Brain microvascular endothelial cell (primary cell): ENCODE data around the gene SPTLC1.

Experiments
- DNase-seq: peaks from one replicate; pipeline ENCODE4 v3.0.0-alpha.2; 2020
- H3K27ac ChIP-seq: fragments of 250-450 bp; sonication (Bioruptor Pico); 2 replicates; pipeline ENCODE4 v1.5.1; 2020; ENCODE audit warnings: mild to moderate bottlenecking, moderate library complexity
- H3K27me3 ChIP-seq: fragments of 250-450 bp; sonication (Bioruptor Pico); replicated peaks from 2 replicates; pipeline ENCODE4 v1.5.1; 2020; ENCODE audit warnings: mild to moderate bottlenecking
- H3K36me3 ChIP-seq: fragments of 250-450 bp; sonication (Bioruptor Pico); replicated peaks from 2 replicates; pipeline ENCODE4 v1.5.1; 2020; ENCODE audit warnings: mild to moderate bottlenecking
- H3K4me3 ChIP-seq: 2 replicates; pipeline ENCODE4 v1.5.1; 2011; ENCODE audit warnings: low read depth, mild to moderate bottlenecking, control low read depth, low read length, moderate library complexity
- in situ Hi-C: cut with HindIII; loops from 2 replicates; pipeline ENCODE4 v1.10.0; 2017; ENCODE audit warnings: low sequenced_read_pairs, low pct_ligation_motif_present
- TF ChIP-seq, protein P1 (sequence below): IDR thresholded peaks from 2 replicates; pipeline ENCODE4 v1.5.1; 2011; ENCODE audit warnings: low read depth, mild to moderate bottlenecking, moderate library complexity, low read length, control low read depth, inconsistent platforms; ENCODE audit errors: missing control alignments

SPTLC1 gene

GRCh38 chr9:91992461-91993041 lies 122.7 kb downstream of the SPTLC1 start:
- Histone ChIP-seq H3K4me3 (no peak overlapping the region), H3K36me3 (no peaks in the 10 kb centered on the region), H3K27me3 (no peaks in the 10 kb centered on the region), H3K27ac (no peak overlapping the region)
- TF ChIP-seq, protein P1, sequence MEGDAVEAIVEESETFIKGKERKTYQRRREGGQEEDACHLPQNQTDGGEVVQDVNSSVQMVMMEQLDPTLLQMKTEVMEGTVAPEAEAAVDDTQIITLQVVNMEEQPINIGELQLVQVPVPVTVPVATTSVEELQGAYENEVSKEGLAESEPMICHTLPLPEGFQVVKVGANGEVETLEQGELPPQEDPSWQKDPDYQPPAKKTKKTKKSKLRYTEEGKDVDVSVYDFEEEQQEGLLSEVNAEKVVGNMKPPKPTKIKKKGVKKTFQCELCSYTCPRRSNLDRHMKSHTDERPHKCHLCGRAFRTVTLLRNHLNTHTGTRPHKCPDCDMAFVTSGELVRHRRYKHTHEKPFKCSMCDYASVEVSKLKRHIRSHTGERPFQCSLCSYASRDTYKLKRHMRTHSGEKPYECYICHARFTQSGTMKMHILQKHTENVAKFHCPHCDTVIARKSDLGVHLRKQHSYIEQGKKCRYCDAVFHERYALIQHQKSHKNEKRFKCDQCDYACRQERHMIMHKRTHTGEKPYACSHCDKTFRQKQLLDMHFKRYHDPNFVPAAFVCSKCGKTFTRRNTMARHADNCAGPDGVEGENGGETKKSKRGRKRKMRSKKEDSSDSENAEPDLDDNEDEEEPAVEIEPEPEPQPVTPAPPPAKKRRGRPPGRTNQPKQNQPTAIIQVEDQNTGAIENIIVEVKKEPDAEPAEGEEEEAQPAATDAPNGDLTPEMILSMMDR: no peak
- in situ Hi-C loops: no loop called here
- DNase-seq: peak; percentile 19

DNA sequence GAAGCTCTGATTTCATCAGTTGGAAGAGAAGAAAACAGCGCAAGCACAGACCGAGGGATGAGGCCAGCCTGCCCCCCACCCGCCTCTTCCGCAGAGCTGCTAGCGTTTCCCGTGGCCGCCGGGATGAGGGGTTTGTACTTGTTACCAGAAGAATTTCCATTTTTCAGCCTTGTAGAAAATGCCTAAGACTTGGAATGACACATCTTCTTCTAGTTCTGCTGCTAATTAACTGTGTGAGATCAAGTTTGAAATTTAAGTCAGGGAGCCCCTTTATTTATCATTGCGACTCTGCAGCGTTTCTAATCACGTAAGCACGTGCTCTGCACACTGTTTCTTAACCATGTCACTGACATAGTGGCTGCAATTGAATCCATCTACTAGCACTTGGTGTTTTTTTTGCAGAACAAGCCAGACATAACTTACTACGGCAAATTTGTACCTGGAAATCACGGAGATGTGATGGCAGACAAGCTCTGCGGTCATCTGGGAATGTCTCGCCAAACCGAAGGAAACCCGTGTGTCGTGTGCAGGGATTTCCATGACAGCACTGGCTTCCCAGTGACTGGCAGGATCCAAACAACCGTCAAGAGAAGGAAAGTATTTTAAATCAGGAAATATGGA lies 123.4 kb downstream of the SPTLC1 start:
- H3K36me3 ChIP-seq: no peaks in the 10 kb centered on the region

DNA sequence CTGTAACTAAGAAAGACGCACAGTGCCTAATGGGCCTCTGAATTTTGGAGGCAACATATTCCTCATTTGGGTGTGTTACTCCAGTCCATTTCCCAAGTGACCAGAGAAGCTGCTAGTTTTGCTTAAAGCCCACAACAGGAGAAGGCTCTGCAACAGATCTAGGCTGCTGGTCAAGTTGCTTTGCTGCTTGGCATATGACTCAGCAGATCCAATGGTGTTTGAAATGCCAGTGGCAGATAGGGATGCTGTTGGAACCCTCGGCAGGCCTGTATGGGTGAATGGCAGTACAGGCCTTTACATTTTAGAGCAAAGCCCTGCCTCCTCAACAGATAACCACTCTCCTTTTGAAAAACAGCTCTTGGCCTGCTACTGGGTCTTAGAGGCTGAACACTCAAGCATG lies 129.0 kb downstream of the SPTLC1 start:
- in situ Hi-C loops: no loop called here
- Histone ChIP-seq H3K27me3 (no peaks in the 10 kb centered on the region), H3K36me3 (no peaks in the 10 kb centered on the region), H3K27ac (no peak overlapping the region), H3K4me3 (no peak overlapping the region)
- no peak for DNase-seq
- TF ChIP-seq, protein P1: no peak

More for the DNA sequence above, 123.4 kb downstream of the SPTLC1 start:
- Histone ChIP-seq H3K27me3 (no peaks in the 10 kb centered on the region), H3K27ac (no peak overlapping the region), H3K4me3 (no peak overlapping the region)
- in situ Hi-C loops: no loop called here
- TF ChIP-seq, protein P1: no peak
- DNase-seq: no peak

DNA sequence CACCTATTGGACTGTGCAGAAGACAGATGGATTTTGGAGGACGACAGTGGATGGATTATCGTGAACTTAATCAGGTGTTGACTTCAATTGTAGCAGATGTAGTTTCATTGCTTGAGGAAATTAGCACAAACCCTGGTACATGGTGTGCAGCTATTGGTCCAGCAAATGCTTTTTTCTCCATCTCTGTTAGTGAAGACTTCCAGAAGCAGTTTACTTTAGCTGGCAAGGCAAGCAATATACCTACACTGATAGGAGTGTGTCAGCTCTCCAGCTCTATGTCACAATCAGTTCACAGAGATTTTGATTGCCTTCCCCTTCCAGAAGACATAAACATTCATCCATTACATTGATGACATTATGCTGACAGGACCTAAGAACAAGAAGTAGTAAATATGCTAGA lies 129.5 kb downstream of the SPTLC1 start:
- in situ Hi-C loops: no loop called here
- no peak for DNase-seq
- Histone ChIP-seq H3K27me3 (no peaks in the 10 kb centered on the region), H3K4me3 (no peak overlapping the region), H3K36me3 (no peaks in the 10 kb centered on the region), H3K27ac (no peak overlapping the region)
- TF ChIP-seq, protein P1: no peak
